Renal cortex interstitium (tissue), 11 donors: ENCODE data around the gene CRNKL1. TPM values are rescaled to one million over a fixed set of nuclear protein-coding genes. Genes with fewer than 3 reads are reported as not detected.

ENCODE experiments used
- DNase-seq, 11 donors: peaks; one replicate each; pipeline ENCODE4 v3.0.0-alpha.2; 2013; ENCODE audit warnings: low read depth in 9 of 11, low spot score in 4 of 11; ENCODE audit errors: extremely low read depth in 1 of 11
- polyA plus RNA-seq, 3 donors: library from polyadenylated mRNA; unstranded; fragments of 120-200 nt; gene quantifications; one replicate each; pipeline ENCODE4 v1.2.1, GENCODE V29; 2013; ENCODE audit not compliant: insufficient read length in 3 of 3

CRNKL1 gene
- polyA plus RNA-seq, 3 donors, result 38.8 to 49.5 (median 47.9) TPM

- no peak for DNase-seq
These were observed 24.2 kb upstream of the CRNKL1 start for GRCh38 chr20:20076297-20077065.

- no peak for DNase-seq
These were observed 22.8 kb upstream of the CRNKL1 start for GRCh38 chr20:20075032-20075431.

DNA sequence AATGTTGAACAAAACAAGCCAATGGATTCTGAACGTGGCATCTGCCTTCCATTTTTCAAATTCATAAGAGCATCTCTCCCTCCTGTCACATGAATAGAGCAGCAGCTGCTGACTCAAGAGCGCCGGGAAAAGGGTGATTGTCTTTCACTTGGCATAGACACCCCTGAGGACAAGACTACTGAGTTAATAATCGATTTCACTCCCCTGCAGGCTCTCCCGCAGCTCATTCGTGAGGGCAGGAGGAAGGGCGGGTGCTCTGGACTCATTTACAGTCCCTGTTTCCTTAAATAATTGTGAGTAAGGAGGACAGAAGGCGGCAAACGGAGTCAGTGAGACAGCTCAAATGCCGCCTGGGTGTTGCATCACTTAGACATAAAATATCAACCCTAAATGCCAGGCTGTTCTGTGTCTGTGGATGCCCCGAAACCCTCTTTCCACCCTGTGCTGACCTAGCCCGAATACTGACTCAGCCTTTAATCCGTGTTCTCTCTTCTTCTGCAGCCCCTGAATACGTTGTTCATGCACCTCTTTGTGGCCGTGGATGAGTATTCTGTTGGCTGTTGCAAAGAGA lies 21.6 kb upstream of the CRNKL1 start:
- no peak for DNase-seq

- no peak for DNase-seq
These were observed 18.8 kb upstream of the CRNKL1 start for GRCh38 chr20:20070871-20071726.

- DNase-seq, result no peak
These were observed 13.1 kb upstream of the CRNKL1 start for GRCh38 chr20:20065361-20065760.

DNA sequence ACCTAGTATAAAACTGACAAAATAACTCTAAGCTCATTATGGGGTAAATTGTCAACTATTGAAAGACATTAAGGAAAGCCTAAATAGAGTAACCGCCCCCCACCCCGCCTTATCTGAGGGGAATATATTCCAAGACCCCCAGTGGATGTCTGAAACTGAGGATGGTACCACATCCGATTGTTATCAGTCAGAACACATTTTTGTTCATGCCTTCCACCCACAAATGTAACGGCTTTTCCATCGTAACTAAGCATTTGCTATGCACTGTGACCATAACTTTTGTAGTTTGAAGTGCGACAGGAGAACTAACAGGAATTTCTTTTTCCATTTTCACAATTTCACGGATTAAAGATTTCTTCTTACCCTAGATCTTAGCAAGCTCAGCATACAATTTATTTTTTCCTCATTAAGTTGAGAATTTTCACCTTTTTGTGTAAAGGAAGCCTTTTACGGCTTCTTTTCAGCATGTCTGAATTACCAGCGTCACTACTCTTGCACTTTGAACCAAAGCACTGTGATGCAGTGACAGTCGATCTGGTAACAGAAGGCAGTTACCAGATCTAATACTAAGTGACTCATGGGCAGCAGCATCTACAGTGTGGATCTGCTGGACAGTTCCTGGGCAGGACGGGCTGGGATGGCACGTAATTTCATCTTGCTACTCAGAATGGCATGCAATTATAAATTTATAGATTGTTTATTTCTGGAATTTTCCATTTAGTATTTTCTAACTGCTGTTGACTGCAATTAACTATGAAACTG lies 11.9 kb upstream of the CRNKL1 start:
- DNase-seq, result no peak

DNA sequence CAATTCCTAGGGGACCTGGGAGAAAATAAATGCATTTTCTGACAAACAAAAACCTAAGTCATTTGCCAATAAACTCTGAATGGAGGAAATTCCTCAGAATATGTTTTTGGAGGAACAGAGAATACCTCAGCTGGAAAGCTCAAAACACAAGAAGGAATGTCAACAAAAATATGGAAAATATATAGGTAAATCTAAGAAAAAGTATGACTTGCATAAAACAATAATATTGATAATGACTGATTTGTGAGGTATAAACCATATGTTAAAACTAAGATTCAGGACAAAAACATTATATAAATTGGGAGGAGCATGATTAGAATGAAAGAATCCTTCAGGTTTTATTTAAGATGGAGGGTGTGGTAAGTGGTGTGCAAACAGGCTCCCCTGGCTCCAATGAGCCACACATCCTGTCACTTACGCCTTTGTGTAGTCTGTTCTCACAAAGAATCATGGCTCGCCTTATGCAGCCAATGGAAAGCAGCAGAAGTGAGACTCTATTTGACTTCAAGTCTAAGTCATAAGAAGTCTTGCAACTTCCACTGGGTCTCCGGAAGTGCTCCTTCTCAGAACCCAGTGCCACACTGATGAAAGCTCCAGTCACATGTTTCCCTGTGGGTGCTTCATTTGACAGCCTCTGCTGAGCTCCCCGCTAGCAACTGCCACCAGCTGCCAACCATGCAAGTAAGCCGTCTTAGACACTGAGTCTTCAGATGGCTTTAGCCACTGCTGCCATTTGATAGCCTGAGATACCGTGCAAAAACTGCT lies 8.2 kb upstream of the CRNKL1 start:
- DNase-seq, result no peak

GRCh38 chr20:20051767-20052073 lies 546 bp downstream of the CRNKL1 start:
- no peak for DNase-seq

DNA sequence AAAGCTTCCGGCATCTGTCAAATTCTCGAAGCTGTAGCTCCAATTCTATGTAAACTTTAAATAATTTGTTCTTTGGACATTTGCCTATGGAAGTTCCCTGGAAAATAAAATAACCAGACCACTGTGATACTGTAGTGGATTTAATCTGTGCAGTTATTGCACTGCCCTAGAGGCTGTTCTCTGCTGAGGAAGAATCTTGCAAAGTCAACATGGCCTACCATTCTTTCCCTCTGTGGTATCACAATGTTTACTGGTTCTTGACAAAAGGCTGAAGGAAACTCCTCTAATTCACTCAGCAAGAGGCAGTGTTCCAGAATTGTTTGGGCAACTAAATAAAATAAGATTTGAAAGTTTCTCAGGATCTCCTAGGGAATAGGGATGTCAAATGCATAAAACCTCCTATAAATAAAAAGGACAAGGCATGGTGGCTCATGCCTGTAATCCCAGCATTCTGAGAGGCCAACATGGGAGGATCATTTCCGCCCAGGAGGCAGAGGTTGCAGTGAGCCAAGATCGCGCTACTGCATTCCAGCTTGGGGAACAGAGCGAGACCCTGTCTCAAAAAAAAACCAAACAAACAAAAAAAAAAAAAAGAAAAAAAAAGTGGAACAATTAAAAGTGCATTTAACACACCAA lies 12.4 kb downstream of the CRNKL1 start:
- no peak for DNase-seq

GRCh38 chr20:20038586-20038985 lies 13.7 kb downstream of the CRNKL1 start:
- no peak for DNase-seq

DNA sequence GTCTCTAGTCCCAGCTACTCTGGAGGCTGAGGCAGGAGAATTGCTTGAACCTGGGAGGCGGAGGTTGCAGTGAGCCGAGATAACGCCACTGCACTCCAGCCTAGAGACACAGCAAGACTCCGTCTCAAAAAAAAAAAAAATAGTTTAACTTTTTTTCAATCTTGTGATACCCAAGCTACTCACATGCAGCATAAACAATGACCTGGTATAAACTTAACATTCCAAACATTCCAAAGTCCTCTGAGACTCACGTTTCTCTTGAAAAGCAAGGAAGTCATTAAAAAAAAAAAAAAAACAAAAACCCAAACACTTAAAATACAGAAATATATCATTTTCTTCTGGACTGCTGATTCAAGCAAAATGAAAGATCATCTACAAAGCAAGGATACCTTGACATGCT lies 14.3 kb downstream of the CRNKL1 start:
- no peak for DNase-seq

GRCh38 chr20:20036756-20037155 lies 15.5 kb downstream of the CRNKL1 start:
- DNase-seq, result no peak

DNA sequence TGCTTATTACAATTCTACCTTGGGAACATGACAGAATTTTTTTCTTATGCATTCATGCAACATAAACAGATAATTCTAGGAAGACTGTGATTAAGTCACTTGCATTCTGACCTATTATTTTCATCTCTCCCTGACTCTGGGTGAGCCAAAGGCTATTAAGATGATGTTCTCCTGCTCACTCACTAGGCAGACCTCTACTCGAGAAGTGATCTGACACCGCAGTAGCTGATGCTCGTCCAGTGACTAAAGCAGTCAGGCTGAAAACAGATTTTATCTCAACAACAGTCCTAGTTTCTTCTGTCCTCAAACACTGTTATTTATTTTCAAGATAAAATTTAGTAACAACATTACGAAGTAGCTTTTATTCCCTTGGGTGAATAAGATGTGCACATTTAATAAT lies 17.8 kb downstream of the CRNKL1 start:
- DNase-seq, result no peak

- DNase-seq, result no peak
These were observed 20.5 kb downstream of the CRNKL1 start for GRCh38 chr20:20031790-20032189.

GRCh38 chr20:20027284-20027683 lies 25.0 kb downstream of the CRNKL1 start:
- DNase-seq, result no peak

GRCh38 chr20:20024942-20025341 lies 27.3 kb downstream of the CRNKL1 start:
- DNase-seq, result no peak

GRCh38 chr20:20023395-20023794 lies 28.9 kb downstream of the CRNKL1 start:
- no peak for DNase-seq

DNA sequence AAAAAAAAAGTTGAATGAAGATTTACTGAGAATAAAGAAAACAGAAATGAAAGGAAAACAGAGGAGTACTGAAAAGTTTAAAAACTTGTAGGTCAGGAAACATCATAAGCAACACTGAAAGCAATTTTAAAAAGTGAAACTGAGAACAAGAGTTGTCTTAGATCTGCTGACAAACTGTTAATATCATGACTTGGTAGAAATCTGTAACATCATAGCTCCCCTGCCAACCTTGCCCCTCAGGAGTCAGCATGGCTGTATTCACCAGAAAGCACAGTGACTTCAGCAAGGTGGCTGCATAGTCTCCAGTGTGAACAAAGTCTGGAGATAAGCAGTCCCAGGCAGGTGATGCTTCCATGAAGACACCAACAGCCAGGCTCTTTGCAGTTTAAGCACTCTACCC lies 29.8 kb downstream of the CRNKL1 start:
- DNase-seq, result no peak
